Mammary epithelial cell (primary cell): Measurements from ENCODE around the gene SLC25A26.

Experiments used
- CTCF ChIP-seq, 2 donors: IDR thresholded peaks in 1 of 2; conservative IDR thresholded peaks in 1 of 2; 2 replicates each; pipeline ENCODE4 v1.5.1; 2011 to 2012; ENCODE audit warnings: inconsistent platforms in 2 of 2, low read length in 2 of 2, mild to moderate bottlenecking in 2 of 2, control low read depth in 1 of 2, low read depth in 1 of 2; ENCODE audit not compliant: insufficient read depth in 1 of 2; ENCODE audit errors: extremely low read depth in 1 of 2
- EZH2 ChIP-seq: IDR thresholded peaks from 2 replicates; pipeline ENCODE4 v1.6.1; 2012; ENCODE audit warnings: low read length, inconsistent platforms, borderline replicate concordance

GRCh38 chr3:66297900-66298299, 77.1 kb downstream of the SLC25A26 start:
- TF ChIP-seq EZH2: no peak
- TF ChIP-seq CTCF (conservative IDR thresholded peaks at IDR 0.05 in 1 of 2, IDR thresholded peaks at IDR 0.05 in 1 of 2; ENCODE audit: extremely low read depth in 1 of 2, insufficient read depth in 1 of 2, low read depth in 1 of 2, low read length in 2 of 2): no peak
